ENCODE results near the gene TMEM236. TPM values are rescaled to one million over a fixed set of nuclear protein-coding genes. Genes with fewer than 3 reads are reported as not detected.

The TMEM236 gene
- total RNA-seq = 1 to 10 TPM in 1 of 2 donors, under 1 TPM in 1; 0.37 to 2.1 TPM
- polyA plus RNA-seq = under 1 TPM; 0.65 to 0.75 TPM
- long read RNA-seq, donor 1 = 0 reads
- long read RNA-seq, donor 2 = 0 reads
- long read RNA-seq, donor 3 = 0 reads
- long read RNA-seq, donor 4 = 0 reads
- long read RNA-seq, donor 5 = 0 reads

- no peak within 1 kb of the TSS for H3K4me3 ChIP-seq
- H3K36me3 ChIP-seq (ENCODE audit: control insufficient read depth in 4 of 4, insufficient read depth in 4 of 4, low read length in 4 of 4) = no peaks in the 10 kb centered on the region
- no peak within 1 kb of the TSS for H3K27ac ChIP-seq (ENCODE audit: low read depth in 1 of 2, low read length in 1 of 2)
- 83 to 88% methylated on average over 9 of the region's 9 CpGs for WGBS, 2 donors
- H3K9ac ChIP-seq (ENCODE audit: insufficient read depth in 1 of 2, low read length in 2 of 2) = no peak within 1 kb of the TSS
- no peak for DNase-seq
- no peaks in the 10 kb centered on the region for H3K9me3 ChIP-seq (ENCODE audit: control insufficient read depth in 4 of 4, insufficient read depth in 3 of 4, low read length in 3 of 4)
- H3K27me3 ChIP-seq (ENCODE audit: control insufficient read depth in 3 of 3, insufficient read depth in 3 of 3, low read length in 2 of 3) = no peaks in the 10 kb centered on the region
- no peaks in the 10 kb centered on the region for H3K4me1 ChIP-seq (ENCODE audit: control insufficient read depth in 5 of 5, insufficient read depth in 5 of 5, low read length in 5 of 5)
- TF ChIP-seq CTCF (IDR thresholded peaks at IDR 0.05; ENCODE audit: control extremely low read depth, extremely low read depth) = no peak
- no peak for ATAC-seq (ENCODE audit: insufficient read depth, low FRiP score)
These were observed at the start of gene TMEM236 for GRCh38 chr10:17751781-17752445. Gene TMEM236 (plus strand): TSS chr10:17752201. CDS start chr10:17752296, 95 bp downstream.

- Histone ChIP-seq H3K36me3 (ENCODE audit: control insufficient read depth in 4 of 4, insufficient read depth in 4 of 4, low read length in 4 of 4) (peaks cover 10 to 15% (median 13%) of the 10 kb centered on the region in 4 donors), H3K9me3 (ENCODE audit: control insufficient read depth in 4 of 4, insufficient read depth in 3 of 4, low read length in 3 of 4) (no peaks in the 10 kb centered on the region), H3K27me3 (ENCODE audit: control insufficient read depth in 3 of 3, insufficient read depth in 3 of 3, low read length in 2 of 3) (no peaks in the 10 kb centered on the region), H3K27ac (ENCODE audit: low read depth in 1 of 2, low read length in 1 of 2) (no peak overlapping the region), H3K9ac (ENCODE audit: insufficient read depth in 1 of 2, low read length in 2 of 2) (no peak overlapping the region), H3K4me1 (ENCODE audit: control insufficient read depth in 5 of 5, insufficient read depth in 5 of 5, low read length in 5 of 5) (peaks cover 0 to 28% (median 0%) of the 10 kb centered on the region in 5 donors), H3K4me3 (no peak overlapping the region)
- no peak for ATAC-seq (ENCODE audit: insufficient read depth, low FRiP score)
- TF ChIP-seq CTCF (IDR thresholded peaks at IDR 0.05; ENCODE audit: control extremely low read depth, extremely low read depth) = no peak
- no peak for DNase-seq
- 96 to 100% methylated on average over 3 of the region's 3 CpGs for WGBS, 2 donors
These were observed 48.3 kb upstream of the TMEM236 start for GRCh38 chr10:17703706-17704105.

GRCh38 chr10:17708821-17709220, 43.2 kb upstream of the TMEM236 start:
- H3K9me3 ChIP-seq (ENCODE audit: control insufficient read depth in 4 of 4, insufficient read depth in 3 of 4, low read length in 3 of 4) = no peaks in the 10 kb centered on the region
- H3K4me3 ChIP-seq = no peak overlapping the region
- no peaks in the 10 kb centered on the region for H3K27me3 ChIP-seq (ENCODE audit: control insufficient read depth in 3 of 3, insufficient read depth in 3 of 3, low read length in 2 of 3)
- H3K27ac ChIP-seq (ENCODE audit: low read depth in 1 of 2, low read length in 1 of 2) = no peak overlapping the region
- DNase-seq (no peak), ATAC-seq (ENCODE audit: insufficient read depth, low FRiP score) (no peak)
- H3K36me3 ChIP-seq (ENCODE audit: control insufficient read depth in 4 of 4, insufficient read depth in 4 of 4, low read length in 4 of 4) = peaks cover 16 to 46% (median 25%) of the 10 kb centered on the region in 4 donors
- WGBS, 2 donors = 98% methylated on average over 10 of the region's 10 CpGs
- peaks cover 0 to 7% (median 0%) of the 10 kb centered on the region in 5 donors for H3K4me1 ChIP-seq (ENCODE audit: control insufficient read depth in 5 of 5, insufficient read depth in 5 of 5, low read length in 5 of 5)
- no peak for TF ChIP-seq CTCF (IDR thresholded peaks at IDR 0.05; ENCODE audit: control extremely low read depth, extremely low read depth)
- no peak overlapping the region for H3K9ac ChIP-seq (ENCODE audit: insufficient read depth in 1 of 2, low read length in 2 of 2)

Measured in lung (tissue), 16 donors.